GM18873 (cell line): ENCODE data around the gene SPOUT1.
A peak's percentile ranks its signal among the peaks of the same experiment; 100 is the strongest.
"Not testable (repeated sequence)": the region's sequence is repeated elsewhere in the genome, so short reads cannot be mapped to it uniquely, and the experiment has no call there.

ENCODE experiments used
- ATAC-seq: cut with Tn5 transposase; IDR thresholded peaks from one replicate; pipeline ENCODE4 v1.9.1; 2021; ENCODE audit warnings: mild to moderate bottlenecking, moderate library complexity, moderate number of reproducible peaks; ENCODE audit not compliant: unreplicated experiment, low FRiP score

Gene SPOUT1

GRCh38 chr9:128818099-128818838 is 11.3 kb downstream of the SPOUT1 start, which contains the start of gene ENDOG:
Gene ENDOG (plus strand): TSS chr9:128818500. CDS start chr9:128818685, 185 bp downstream.
- ATAC-seq: peak; percentile 78

GRCh38 chr9:128810873-128811272 is 18.7 kb downstream of the SPOUT1 start:
- ATAC-seq: no peak

- no peak for ATAC-seq
Observed at GRCh38 chr9:128809831-128810230, 19.8 kb downstream of the SPOUT1 start.

GRCh38 chr9:128809036-128809599 is 20.5 kb downstream of the SPOUT1 start:
- ATAC-seq: no peak

GRCh38 chr9:128808543-128808942 is 21.1 kb downstream of the SPOUT1 start:
- no peak for ATAC-seq

- no peak for ATAC-seq
Observed at GRCh38 chr9:128807827-128808226, 21.8 kb downstream of the SPOUT1 start.

- no peak for ATAC-seq
Observed at GRCh38 chr9:128805661-128806060, 23.9 kb downstream of the SPOUT1 start.

GRCh38 chr9:128802482-128802881 is 27.1 kb downstream of the SPOUT1 start:
- no peak for ATAC-seq

- no peak for ATAC-seq
Observed at GRCh38 chr9:128800061-128800460, 29.5 kb downstream of the SPOUT1 start.

GRCh38 chr9:128798896-128799295 is 30.7 kb downstream of the SPOUT1 start:
- ATAC-seq: no peak

GRCh38 chr9:128794961-128795360 is 34.6 kb downstream of the SPOUT1 start:
- not testable (repeated sequence) for ATAC-seq

GRCh38 chr9:128792978-128793686 is 36.5 kb downstream of the SPOUT1 start:
- no peak for ATAC-seq

- ATAC-seq: no peak
Observed at GRCh38 chr9:128792134-128792533, 37.5 kb downstream of the SPOUT1 start.

GRCh38 chr9:128790536-128790935 is 39.1 kb downstream of the SPOUT1 start:
- ATAC-seq: no peak

GRCh38 chr9:128788445-128788844 is 41.1 kb downstream of the SPOUT1 start:
- no peak for ATAC-seq

GRCh38 chr9:128787659-128788058 is 41.9 kb downstream of the SPOUT1 start:
- no peak for ATAC-seq

- ATAC-seq: peak; percentile 77
Observed at GRCh38 chr9:128786681-128787601, 42.7 kb downstream of the SPOUT1 start, which contains the start of gene TBC1D13. Gene TBC1D13 (plus strand): TSS chr9:128787253. CDS start chr9:128787354, 101 bp downstream.

- no peak for ATAC-seq
Observed at GRCh38 chr9:128785427-128785826, 44.2 kb downstream of the SPOUT1 start.

GRCh38 chr9:128782669-128783068 is 46.9 kb downstream of the SPOUT1 start:
- ATAC-seq: no peak
